ENCODE measurements around the gene RBM12. TPM values are rescaled to one million over a fixed set of nuclear protein-coding genes. Genes with fewer than 3 reads are reported as not detected.
A peak's percentile ranks its signal among the peaks of the same experiment; 100 is the strongest.

The RBM12 gene
- total and polyA plus RNA-seq, 4 donors = 9.5 to 75.0 (median 39.4) TPM

- H3K27me3 ChIP-seq (ENCODE audit: control insufficient read depth in 3 of 3, insufficient read depth in 3 of 3, low read length in 2 of 3) = no peaks in the 10 kb centered on the region
- no peak overlapping the region for H3K27ac ChIP-seq (ENCODE audit: low read depth in 1 of 2, low read length in 1 of 2)
- no peak for TF ChIP-seq CTCF (IDR thresholded peaks at IDR 0.05; ENCODE audit: control extremely low read depth, extremely low read depth)
- DNase-seq (peak; percentile 60 to 87 (median 85)), ATAC-seq (ENCODE audit: insufficient read depth, low FRiP score) (no peak)
- H3K36me3 ChIP-seq (ENCODE audit: control insufficient read depth in 4 of 4, insufficient read depth in 4 of 4, low read length in 4 of 4) = peaks cover 10 to 17% (median 11%) of the 10 kb centered on the region in 4 donors
- WGBS, 2 donors = 74 to 78% methylated on average over 4 of the region's 4 CpGs
- no peaks in the 10 kb centered on the region for H3K9me3 ChIP-seq (ENCODE audit: control insufficient read depth in 4 of 4, insufficient read depth in 3 of 4, low read length in 3 of 4)
- no peak overlapping the region for H3K9ac ChIP-seq (ENCODE audit: insufficient read depth in 1 of 2, low read length in 2 of 2)
- H3K4me1 ChIP-seq (ENCODE audit: control insufficient read depth in 5 of 5, insufficient read depth in 5 of 5, low read length in 5 of 5) = peaks cover 7 to 23% (median 15%) of the 10 kb centered on the region in 5 donors
- no peak overlapping the region for H3K4me3 ChIP-seq
Observed at GRCh38 chr20:35635652-35636051, 29.0 kb downstream of the RBM12 start.

GRCh38 chr20:35632539-35633115, 32.1 kb downstream of the RBM12 start:
- H3K36me3 ChIP-seq (ENCODE audit: control insufficient read depth in 4 of 4, insufficient read depth in 4 of 4, low read length in 4 of 4) = peaks cover 18 to 36% (median 19%) of the 10 kb centered on the region in 4 donors

GRCh38 chr20:35630636-35631035, 34.1 kb downstream of the RBM12 start:
- no peaks in the 10 kb centered on the region for H3K9me3 ChIP-seq (ENCODE audit: control insufficient read depth in 4 of 4, insufficient read depth in 3 of 4, low read length in 3 of 4)
- no peaks in the 10 kb centered on the region for H3K27me3 ChIP-seq (ENCODE audit: control insufficient read depth in 3 of 3, insufficient read depth in 3 of 3, low read length in 2 of 3)
- ATAC-seq (ENCODE audit: insufficient read depth, low FRiP score) (no peak), DNase-seq (no peak)
- H3K27ac ChIP-seq (ENCODE audit: low read depth in 1 of 2, low read length in 1 of 2) = no peak overlapping the region
- peaks cover under 1 to 6% (median 2%) of the 10 kb centered on the region in 5 donors for H3K4me1 ChIP-seq (ENCODE audit: control insufficient read depth in 5 of 5, insufficient read depth in 5 of 5, low read length in 5 of 5)
- TF ChIP-seq CTCF (IDR thresholded peaks at IDR 0.05; ENCODE audit: control extremely low read depth, extremely low read depth) = no peak
- H3K4me3 ChIP-seq = no peak overlapping the region
- peaks cover 28 to 47% (median 30%) of the 10 kb centered on the region in 4 donors for H3K36me3 ChIP-seq (ENCODE audit: control insufficient read depth in 4 of 4, insufficient read depth in 4 of 4, low read length in 4 of 4)
- no peak overlapping the region for H3K9ac ChIP-seq (ENCODE audit: insufficient read depth in 1 of 2, low read length in 2 of 2)
- 93 to 94% methylated on average over 4 of the region's 4 CpGs for WGBS, 2 donors

More at GRCh38 chr20:35632539-35633115, 32.1 kb downstream of the RBM12 start:
- TF ChIP-seq CTCF (IDR thresholded peaks at IDR 0.05; ENCODE audit: control extremely low read depth, extremely low read depth) = no peak
- no peak overlapping the region for H3K27ac ChIP-seq (ENCODE audit: low read depth in 1 of 2, low read length in 1 of 2)
- ATAC-seq (ENCODE audit: insufficient read depth, low FRiP score) (no peak), DNase-seq (no peak)
- no peaks in the 10 kb centered on the region for H3K9me3 ChIP-seq (ENCODE audit: control insufficient read depth in 4 of 4, insufficient read depth in 3 of 4, low read length in 3 of 4)
- no peaks in the 10 kb centered on the region for H3K27me3 ChIP-seq (ENCODE audit: control insufficient read depth in 3 of 3, insufficient read depth in 3 of 3, low read length in 2 of 3)
- peaks cover 6 to 16% (median 10%) of the 10 kb centered on the region in 5 donors for H3K4me1 ChIP-seq (ENCODE audit: control insufficient read depth in 5 of 5, insufficient read depth in 5 of 5, low read length in 5 of 5)
- no peak overlapping the region for H3K4me3 ChIP-seq
- WGBS, 2 donors = 95 to 96% methylated on average over 13 of the region's 13 CpGs
- no peak overlapping the region for H3K9ac ChIP-seq (ENCODE audit: insufficient read depth in 1 of 2, low read length in 2 of 2)

Measured in lung (tissue), 12 donors.